BLaER1 (cell line): ENCODE results near the gene PLIN4.

Source experiments
- H3K27ac ChIP-seq: shearing (Covaris generic); formaldehyde crosslinking; 2 replicates; pipeline ENCODE4 v1.8.1; 2022
- H3K27me3 ChIP-seq: shearing (Covaris generic); formaldehyde crosslinking; 2 replicates; pipeline ENCODE4 v1.8.1; 2022
- H3K36me3 ChIP-seq: shearing (Covaris generic); formaldehyde crosslinking; 2 replicates; pipeline ENCODE4 v1.8.1; 2022
- H3K4me1 ChIP-seq: shearing (Covaris generic); formaldehyde crosslinking; 2 replicates; pipeline ENCODE4 v1.8.1; 2022
- H3K4me2 ChIP-seq: shearing (Covaris generic); formaldehyde crosslinking; 2 replicates; pipeline ENCODE4 v1.8.1; 2022
- H3K4me3 ChIP-seq: shearing (Covaris generic); formaldehyde crosslinking; 2 replicates; pipeline ENCODE4 v1.8.1; 2022
- H3K9ac ChIP-seq: shearing (Covaris generic); formaldehyde crosslinking; 2 replicates; pipeline ENCODE4 v1.8.1; 2022
- H3K9me3 ChIP-seq: shearing (Covaris generic); formaldehyde crosslinking; 2 replicates; pipeline ENCODE4 v1.8.1; 2022
- H4K20me1 ChIP-seq: shearing (Covaris generic); formaldehyde crosslinking; 2 replicates; pipeline ENCODE4 v1.8.1; 2022
- Cebpa-rat ChIP-seq: shearing (Covaris generic); IDR thresholded peaks from 2 replicates; pipeline ENCODE4 v1.8.1; 2022

Gene PLIN4

DNA sequence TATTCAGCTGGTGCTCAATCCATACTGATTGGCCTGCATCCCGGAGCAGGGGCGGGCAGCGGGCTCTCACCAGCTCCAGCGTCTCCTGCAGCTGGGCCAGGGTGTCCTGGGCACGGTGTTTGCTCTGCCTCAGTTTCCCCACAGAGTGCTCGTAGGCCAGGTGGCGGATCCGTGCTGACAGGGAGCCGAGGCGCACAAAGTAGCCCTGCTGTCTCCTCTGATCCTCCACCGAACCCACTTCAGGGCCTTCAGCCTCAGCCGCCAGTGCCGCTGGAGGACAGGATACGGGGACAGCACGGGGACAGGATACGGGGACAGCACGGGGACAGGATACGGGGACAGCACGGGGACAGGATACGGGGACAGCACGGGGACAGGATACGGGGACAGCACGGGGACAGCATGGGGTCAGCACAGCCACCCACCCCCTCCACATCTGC lies 7.3 kb upstream of the PLIN4 start:
- H3K36me3 ChIP-seq, result no peaks in the 10 kb centered on the region
- H3K27me3 ChIP-seq, result no peaks in the 10 kb centered on the region
- H3K27ac ChIP-seq, result no peak overlapping the region
- H3K4me3 ChIP-seq, result no peak overlapping the region
- no peaks in the 10 kb centered on the region for H4K20me1 ChIP-seq
- no peak for TF ChIP-seq Cebpa-rat
- no peak overlapping the region for H3K4me2 ChIP-seq
- no peak overlapping the region for H3K9ac ChIP-seq
- H3K4me1 ChIP-seq, result peaks cover 24% of the 10 kb centered on the region
- no peaks in the 10 kb centered on the region for H3K9me3 ChIP-seq

DNA sequence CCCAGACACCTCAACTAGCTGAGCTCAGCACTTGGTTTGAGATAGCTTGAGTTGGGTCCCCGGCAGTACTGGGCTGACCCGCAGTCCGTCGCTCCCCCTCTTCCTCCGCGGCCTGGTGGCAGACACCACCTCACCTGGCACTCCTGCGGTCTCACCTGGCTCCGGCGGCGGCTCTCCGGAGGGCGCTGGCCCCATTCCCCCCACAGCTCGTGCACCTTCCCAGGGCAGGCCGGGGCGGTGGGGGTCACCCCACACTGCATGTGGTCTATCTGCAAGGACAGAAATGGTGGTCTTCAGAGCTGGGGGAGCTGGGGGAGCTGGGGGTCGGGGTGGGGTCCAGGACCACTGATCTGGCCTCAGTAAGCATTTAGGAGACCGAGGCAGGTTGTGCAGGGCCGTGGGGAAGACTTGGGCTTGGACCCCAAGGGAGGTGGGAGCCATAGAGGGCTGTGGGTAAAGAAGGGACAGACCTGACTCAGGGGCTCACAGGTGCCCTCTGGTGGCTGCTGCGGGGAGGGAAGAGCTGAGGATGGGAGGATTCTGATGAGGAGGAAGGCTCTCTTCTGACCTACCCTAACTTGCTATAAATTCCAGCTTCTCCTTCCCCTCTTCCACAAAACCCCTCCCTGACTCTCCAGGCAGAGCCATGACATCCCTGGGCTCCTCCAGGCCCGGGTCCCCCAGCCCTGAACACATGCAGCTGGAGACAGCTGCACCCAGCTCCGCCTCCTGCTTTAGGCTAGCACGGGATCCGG lies 6.7 kb upstream of the PLIN4 start:
- H3K27me3 ChIP-seq, result no peaks in the 10 kb centered on the region
- no peaks in the 10 kb centered on the region for H4K20me1 ChIP-seq
- TF ChIP-seq Cebpa-rat, result no peak
- H3K9ac ChIP-seq, result no peak overlapping the region
- no peak overlapping the region for H3K4me3 ChIP-seq
- peaks cover 25% of the 10 kb centered on the region for H3K4me1 ChIP-seq
- H3K36me3 ChIP-seq, result no peaks in the 10 kb centered on the region
- no peaks in the 10 kb centered on the region for H3K9me3 ChIP-seq
- H3K27ac ChIP-seq, result no peak overlapping the region
- no peak overlapping the region for H3K4me2 ChIP-seq

DNA sequence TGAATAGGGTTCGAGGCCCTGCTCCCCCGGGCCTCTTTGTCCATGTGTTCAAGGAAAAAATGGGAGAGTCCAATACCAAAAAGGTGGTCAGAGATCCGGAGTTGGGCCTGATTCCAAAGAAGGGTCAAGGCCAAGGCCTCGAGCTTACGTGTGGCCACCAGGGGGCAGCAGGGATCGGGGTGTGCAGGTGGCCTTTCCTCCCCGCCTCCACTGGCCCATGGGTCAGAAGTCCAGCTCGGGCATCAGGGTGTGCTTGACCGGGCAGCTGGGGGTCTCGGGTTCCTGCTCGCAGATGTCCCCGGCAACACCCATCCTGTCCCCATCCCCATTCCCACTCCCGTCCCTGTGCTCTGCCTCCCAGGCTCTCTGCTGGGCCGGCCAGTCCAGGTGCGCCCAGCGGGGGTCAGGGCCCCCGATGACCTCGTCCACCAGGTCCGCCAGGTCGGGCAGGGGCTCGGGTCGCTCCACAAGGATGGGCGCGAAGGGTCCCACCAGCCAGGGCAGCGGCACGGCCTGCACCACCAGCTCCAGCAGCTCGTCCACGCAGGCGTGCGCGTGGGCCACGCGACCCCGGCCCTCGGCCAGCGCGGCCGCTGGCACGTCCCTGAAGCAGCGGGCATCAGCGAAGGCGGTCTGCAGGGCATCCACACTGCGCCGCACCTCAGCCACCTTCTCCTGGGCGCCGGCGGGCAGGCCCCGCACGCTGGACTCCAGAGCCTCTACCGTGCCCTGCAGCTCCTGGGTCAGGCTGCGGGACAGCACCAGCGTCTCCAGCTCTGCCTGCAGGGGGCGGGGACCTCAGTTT lies 5.2 kb upstream of the PLIN4 start:
- H3K27ac ChIP-seq, result no peak overlapping the region
- H3K4me2 ChIP-seq, result no peak overlapping the region
- no peak overlapping the region for H3K4me3 ChIP-seq
- no peaks in the 10 kb centered on the region for H3K9me3 ChIP-seq
- H4K20me1 ChIP-seq, result no peaks in the 10 kb centered on the region
- no peak for TF ChIP-seq Cebpa-rat
- no peak overlapping the region for H3K9ac ChIP-seq
- H3K4me1 ChIP-seq, result peaks cover 29% of the 10 kb centered on the region
- H3K27me3 ChIP-seq, result no peaks in the 10 kb centered on the region
- H3K36me3 ChIP-seq, result no peaks in the 10 kb centered on the region

DNA sequence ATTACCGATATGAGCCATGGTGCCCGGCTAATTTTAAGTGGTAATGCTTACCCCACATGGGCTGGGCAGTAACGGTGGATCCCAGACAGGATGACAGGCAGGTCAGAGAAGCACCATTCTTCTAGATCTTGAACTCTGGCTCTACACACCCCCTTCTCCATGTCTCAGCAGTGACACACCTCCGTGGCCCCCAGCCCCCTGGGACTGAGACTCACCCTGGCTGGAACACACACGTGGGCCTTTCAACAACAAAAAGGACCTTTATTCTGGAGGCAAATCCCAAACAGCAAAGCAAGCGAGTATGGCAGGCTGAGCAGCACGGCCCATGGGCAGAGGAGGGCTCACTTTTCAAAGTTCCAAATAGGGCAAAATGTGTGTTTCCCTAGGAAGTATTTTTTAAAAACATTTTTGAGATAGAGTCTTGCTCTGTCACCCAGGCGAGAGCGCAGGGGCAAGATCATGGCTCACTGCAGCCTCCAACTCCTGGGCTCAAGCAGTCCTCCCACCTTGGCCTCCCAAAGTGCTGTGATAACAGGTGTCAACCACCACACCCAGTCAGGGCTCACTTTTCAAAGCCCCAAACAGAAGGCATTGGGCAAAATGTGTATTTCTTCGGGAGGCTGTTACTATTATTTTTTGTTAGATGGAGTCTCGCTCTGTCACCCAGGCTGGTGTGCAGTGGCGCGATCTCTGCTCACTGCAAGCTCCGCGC lies 4.2 kb upstream of the PLIN4 start:
- TF ChIP-seq Cebpa-rat, result no peak
- no peaks in the 10 kb centered on the region for H3K27me3 ChIP-seq

DNA sequence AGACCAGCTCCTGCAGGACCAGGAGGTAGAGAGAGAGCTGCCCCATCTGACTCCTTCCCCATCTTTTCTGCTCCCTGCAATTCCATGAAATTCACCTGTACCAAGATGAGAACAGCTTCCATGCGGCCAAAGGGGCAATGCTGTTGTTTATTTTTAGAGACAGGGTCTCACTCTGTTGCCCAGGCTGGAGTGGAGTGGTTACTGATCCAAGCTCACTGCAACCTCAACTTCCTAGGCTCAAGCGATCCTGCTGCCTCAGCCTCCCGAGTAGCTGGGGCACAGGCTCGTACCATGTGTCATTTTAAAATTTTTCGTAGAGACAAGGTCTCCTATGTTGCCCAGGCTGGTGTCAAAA lies 3.6 kb upstream of the PLIN4 start:
- H3K4me1 ChIP-seq, result peaks cover 28% of the 10 kb centered on the region
- no peaks in the 10 kb centered on the region for H3K36me3 ChIP-seq
- no peak overlapping the region for H3K4me3 ChIP-seq
- H3K4me2 ChIP-seq, result no peak overlapping the region; the same call in 1 of the 2 replicates
- H3K27me3 ChIP-seq, result no peaks in the 10 kb centered on the region
- no peak overlapping the region for H3K27ac ChIP-seq
- H3K9ac ChIP-seq, result 0 out of 2 replicates have a peak overlapping the region, but pooled peaks have one; percentile 14
- H3K9me3 ChIP-seq, result no peaks in the 10 kb centered on the region
- H4K20me1 ChIP-seq, result no peaks in the 10 kb centered on the region
- TF ChIP-seq Cebpa-rat, result no peak

More for the DNA sequence above, 4.2 kb upstream of the PLIN4 start:
- 0 out of 2 replicates have a peak overlapping the region, but pooled peaks have one; percentile 14 for H3K9ac ChIP-seq
- H4K20me1 ChIP-seq, result no peaks in the 10 kb centered on the region
- no peak overlapping the region for H3K27ac ChIP-seq
- H3K4me3 ChIP-seq, result no peak overlapping the region
- H3K36me3 ChIP-seq, result no peaks in the 10 kb centered on the region
- H3K9me3 ChIP-seq, result no peaks in the 10 kb centered on the region
- peaks cover 26% of the 10 kb centered on the region for H3K4me1 ChIP-seq
- no peak overlapping the region for H3K4me2 ChIP-seq

DNA sequence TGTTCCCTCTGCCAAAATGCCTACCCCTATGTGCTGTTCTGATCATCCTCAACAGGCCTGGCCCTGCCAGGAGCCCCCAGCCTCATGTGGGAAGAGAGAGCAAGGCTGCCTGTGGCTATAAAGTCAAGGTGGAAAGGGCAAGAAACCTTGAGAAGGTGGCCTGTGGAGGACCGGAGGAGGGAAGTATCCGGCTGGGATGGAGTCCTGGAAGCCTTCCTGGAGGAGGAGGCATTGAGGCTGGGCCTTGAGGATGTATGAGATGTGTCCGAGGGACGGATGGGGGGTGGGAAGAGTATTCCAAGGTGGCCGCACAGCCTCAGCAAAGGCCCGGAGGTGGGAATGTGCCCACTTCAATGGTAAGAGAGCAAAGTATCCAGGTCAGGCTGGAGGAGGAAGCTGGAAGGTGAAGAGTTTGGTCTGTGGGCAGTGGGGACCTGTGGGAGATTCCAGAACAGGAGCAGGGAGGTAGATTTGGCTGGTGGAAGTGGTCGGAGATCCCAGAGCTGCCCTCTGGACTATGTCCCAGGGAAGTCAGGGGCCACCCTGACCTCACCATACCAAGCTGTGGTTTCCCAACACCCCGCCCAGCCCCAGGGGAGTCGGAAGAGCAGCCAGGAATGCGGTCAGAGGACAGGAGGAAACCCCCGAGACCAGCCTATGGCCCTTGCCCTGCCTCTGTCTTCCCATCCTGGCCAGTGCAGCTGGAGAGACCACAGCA lies 3.0 kb upstream of the PLIN4 start:
- H3K27ac ChIP-seq, result no peak overlapping the region
- TF ChIP-seq Cebpa-rat, result no peak
- 0 out of 2 replicates have a peak overlapping the region, but pooled peaks have one; percentile 14 for H3K9ac ChIP-seq
- H4K20me1 ChIP-seq, result no peaks in the 10 kb centered on the region
- H3K4me1 ChIP-seq, result peaks cover 33% of the 10 kb centered on the region
- H3K4me3 ChIP-seq, result no peak overlapping the region
- no peaks in the 10 kb centered on the region for H3K27me3 ChIP-seq
- no peaks in the 10 kb centered on the region for H3K9me3 ChIP-seq
- no peak overlapping the region; the same call in 1 of the 2 replicates for H3K4me2 ChIP-seq
- no peaks in the 10 kb centered on the region for H3K36me3 ChIP-seq

DNA sequence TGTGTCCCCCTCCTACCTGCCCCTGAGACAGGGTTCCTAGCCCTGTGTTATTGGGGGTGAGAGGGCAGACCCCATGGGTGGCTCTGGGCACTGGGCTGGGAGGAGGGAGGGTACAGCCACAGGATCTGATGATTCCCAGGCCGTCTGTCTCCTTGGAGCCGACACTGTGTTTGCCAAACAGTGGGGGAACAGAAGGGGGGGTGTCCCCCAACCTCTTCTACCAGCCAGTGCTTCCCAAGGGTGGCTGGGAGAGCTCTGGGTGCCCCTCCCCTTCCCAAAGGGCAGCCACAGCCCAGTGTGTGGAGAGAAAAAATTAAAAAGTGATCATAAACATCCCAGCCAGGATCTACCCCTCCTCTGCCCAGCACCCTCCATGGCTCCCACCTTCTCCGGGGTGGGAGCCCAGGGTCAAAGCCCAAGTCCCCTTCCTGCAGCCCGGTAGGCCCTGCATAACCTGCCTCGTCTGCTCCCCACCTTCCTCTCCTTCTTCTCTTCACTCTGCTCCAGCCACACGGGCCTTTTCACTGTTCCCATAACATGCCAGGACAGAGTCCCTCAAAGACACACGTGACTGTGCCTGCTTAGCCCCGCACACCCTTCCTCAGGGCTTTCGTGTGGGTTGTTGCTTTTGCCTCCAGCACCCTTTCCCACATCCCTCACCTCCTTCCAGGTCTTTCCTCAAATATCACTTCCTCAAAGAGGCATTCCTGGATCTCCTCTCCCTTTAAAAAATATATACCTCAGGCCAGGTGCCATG lies 1.4 kb upstream of the PLIN4 start:
- Histone ChIP-seq H3K4me3 (no peak overlapping the region), H4K20me1 (no peaks in the 10 kb centered on the region), H3K4me1 (peaks cover 43% of the 10 kb centered on the region), H3K9ac (no peak overlapping the region), H3K36me3 (no peaks in the 10 kb centered on the region), H3K27ac (no peak overlapping the region), H3K27me3 (no peaks in the 10 kb centered on the region), H3K9me3 (no peaks in the 10 kb centered on the region), H3K4me2 (no peak overlapping the region)
- TF ChIP-seq Cebpa-rat, result no peak

DNA sequence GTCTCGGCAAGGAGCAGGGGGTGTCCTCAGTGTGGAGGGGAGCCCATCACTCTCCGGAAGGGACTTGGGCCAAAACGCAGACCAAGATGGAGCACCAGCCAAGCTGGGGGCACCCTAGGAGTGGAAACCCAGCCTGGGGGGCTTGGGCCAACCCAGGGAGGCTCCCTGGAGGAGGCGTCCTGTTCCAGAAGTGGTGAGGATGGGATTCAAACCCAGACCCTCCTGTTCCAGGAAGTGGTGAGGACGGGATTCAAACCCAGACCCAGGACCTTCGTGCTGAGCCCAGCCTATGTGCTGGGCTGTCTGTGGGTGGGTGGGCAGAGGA lies 848 bp upstream of the PLIN4 start:
- TF ChIP-seq Cebpa-rat, result no peak
- H3K4me1 ChIP-seq, result peaks cover 43% of the 10 kb centered on the region
- H3K36me3 ChIP-seq, result no peaks in the 10 kb centered on the region
- no peaks in the 10 kb centered on the region for H4K20me1 ChIP-seq
- no peak overlapping the region for H3K4me3 ChIP-seq
- H3K4me2 ChIP-seq, result no peak overlapping the region
- H3K9me3 ChIP-seq, result no peaks in the 10 kb centered on the region
- no peak overlapping the region for H3K27ac ChIP-seq
- H3K9ac ChIP-seq, result no peak overlapping the region
- no peaks in the 10 kb centered on the region for H3K27me3 ChIP-seq

DNA sequence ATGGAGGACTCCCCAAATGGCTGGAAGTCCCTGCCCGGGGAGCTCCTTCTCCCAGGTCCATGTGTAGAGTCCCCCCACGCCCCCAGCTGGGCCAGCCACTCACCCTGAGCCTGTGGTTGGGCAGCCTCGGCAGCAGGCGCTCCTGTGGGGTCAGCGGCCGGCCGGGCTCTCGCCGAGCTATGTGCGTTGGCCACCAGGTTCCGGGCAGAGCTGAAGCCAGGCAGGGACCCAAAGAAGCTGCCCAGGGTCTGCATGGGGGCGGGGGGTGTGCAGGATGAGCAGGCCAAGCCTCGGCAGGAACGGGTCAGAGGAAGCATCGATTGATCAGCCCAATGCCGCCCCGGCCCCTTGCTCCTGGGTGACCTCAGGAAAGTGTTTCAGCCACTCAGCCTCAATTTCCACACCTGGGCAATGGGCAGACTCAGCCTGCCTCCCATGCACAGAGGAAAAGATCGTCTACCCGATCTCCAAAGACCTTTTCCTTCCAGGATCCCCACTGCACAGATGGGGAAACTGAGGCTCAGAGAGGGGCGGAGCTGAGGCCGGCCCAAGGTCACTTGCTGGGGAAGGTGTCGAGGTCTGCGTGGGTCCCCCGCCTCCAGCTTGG lies 732 bp downstream of the PLIN4 start:
- Histone ChIP-seq H3K4me3 (no peak overlapping the region), H3K9me3 (no peaks in the 10 kb centered on the region), H3K36me3 (no peaks in the 10 kb centered on the region), H3K27me3 (no peaks in the 10 kb centered on the region), H3K27ac (0 out of 2 replicates have a peak overlapping the region, but pooled peaks have one; percentile 41), H4K20me1 (no peaks in the 10 kb centered on the region), H3K4me1 (peaks cover 42% of the 10 kb centered on the region), H3K4me2 (peak overlapping the region; percentile 50), H3K9ac (0 out of 2 replicates have a peak overlapping the region, but pooled peaks have one; percentile 19)
- TF ChIP-seq Cebpa-rat, result no peak
